Endothelial cell of umbilical vein (primary cell): ENCODE measurements around the gene FOXK1. TPM values are rescaled to one million over a fixed set of nuclear protein-coding genes. Genes with fewer than 3 reads are reported as not detected.

ENCODE experiments used
- BruUV-seq: library from RNA; stranded (reverse); fragments of 400-500 nt; replicated peaks from 2 replicates; lab custom pipeline; 2021; lab: Mats Ljungman, UMichigan
- CTCF ChIA-PET: fragments of 300-600, 350-600 bp; sonication (Branson Sonifier 250); formaldehyde crosslinking; loops from one replicate; lab custom pipeline; 2021; ENCODE audit warnings: antibody characterized with exemption, inconsistent platforms; lab: Charles Lee
- POLR2A ChIA-PET: fragments of 300-600, 350-600 bp; sonication (Branson Sonifier 250); formaldehyde crosslinking; loops from one replicate; lab custom pipeline; 2021; ENCODE audit warnings: antibody characterized with exemption, inconsistent platforms; lab: Charles Lee
- DNase-seq: peaks from one replicate; pipeline ENCODE4 v3.0.0-alpha.2; 2011; ENCODE audit warnings: low read depth, low spot score
- FAIRE-seq: peaks from 2 replicates; lab custom pipeline; 2011; peaks lifted over from hg19 to GRCh38; lab: Jason Lieb, UNC
- H2AFZ ChIP-seq: 2 replicates; pipeline ENCODE4 v1.6.0; 2012; ENCODE audit warnings: low read depth, low read length, control low read depth, inconsistent platforms
- H3K27ac ChIP-seq: 2 replicates; pipeline ENCODE4 v1.5.1; 2011; ENCODE audit warnings: low read depth, mild to moderate bottlenecking, control low read depth, low read length, moderate library complexity; ENCODE audit not compliant: insufficient read depth
- H3K27me3 ChIP-seq, 2 experiments: 2 replicates each; pipeline versions ENCODE4 v1.6.0 to v1.6.1; 2011; ENCODE audit warnings: low read length in 2 of 2, mixed read lengths in 1 of 2; ENCODE audit not compliant: control insufficient read depth in 2 of 2, insufficient read depth in 2 of 2
- H3K36me3 ChIP-seq, 2 experiments: 2 replicates in 1 of 2; 3 replicates in 1 of 2; pipeline ENCODE4 v1.5.1; 2011; ENCODE audit warnings: low read length in 2 of 2, mild to moderate bottlenecking in 1 of 2, moderate library complexity in 1 of 2; ENCODE audit not compliant: control insufficient read depth in 2 of 2, insufficient read depth in 2 of 2; ENCODE audit errors: extremely low read depth in 1 of 2
- H3K4me1 ChIP-seq: 3 replicates; pipeline ENCODE4 v1.5.1; 2011; ENCODE audit warnings: mild to moderate bottlenecking, low read length; ENCODE audit not compliant: control insufficient read depth, insufficient read depth; ENCODE audit errors: extremely low read depth
- H3K4me2 ChIP-seq: 2 replicates; pipeline ENCODE4 v1.6.1; 2011; ENCODE audit warnings: low read length, control low read depth, mixed read lengths; ENCODE audit not compliant: insufficient read depth
- H3K4me3 ChIP-seq, 3 experiments: fragments of 200-600 bp in 1 of 3; sonication (generic), shearing (Covaris generic) in 1 of 3; replicated peaks in 1 of 3; 2 replicates each; pipeline ENCODE4 v1.5.1; 2011 to 2016; ENCODE audit warnings: control low read depth in 3 of 3, low read length in 3 of 3, mild to moderate bottlenecking in 2 of 3, inconsistent platforms in 1 of 3, low read depth in 1 of 3, moderate library complexity in 1 of 3; ENCODE audit not compliant: insufficient read depth in 1 of 3
- H3K79me2 ChIP-seq: 2 replicates; pipeline ENCODE4 v1.6.0; 2012; ENCODE audit warnings: low read length, inconsistent platforms; ENCODE audit not compliant: control insufficient read depth, insufficient read depth
- H3K9ac ChIP-seq: replicated peaks from 2 replicates; pipeline ENCODE3; 2011; ENCODE audit warnings: low read length, control low read depth; ENCODE audit not compliant: insufficient read depth; ENCODE audit errors: extremely low read depth
- H3K9me1 ChIP-seq: replicated peaks from 3 replicates; pipeline ENCODE4 v1.6.0; 2011; ENCODE audit warnings: mild to moderate bottlenecking, low read length; ENCODE audit not compliant: control insufficient read depth, insufficient read depth; ENCODE audit errors: extremely low read depth
- H3K9me3 ChIP-seq: replicated peaks from 2 replicates; pipeline ENCODE4 v1.5.1; 2012; ENCODE audit warnings: low read length, inconsistent platforms; ENCODE audit not compliant: control insufficient read depth, insufficient read depth
- H4K20me1 ChIP-seq: replicated peaks from 2 replicates; pipeline ENCODE3; 2011; ENCODE audit warnings: mild to moderate bottlenecking, low read length; ENCODE audit not compliant: control insufficient read depth, insufficient read depth; ENCODE audit errors: extremely low read depth
- EZH2 ChIP-seq: IDR thresholded peaks from 2 replicates; pipeline ENCODE4 v1.6.1; 2012; ENCODE audit warnings: borderline replicate concordance, low read depth, mild to moderate bottlenecking, moderate library complexity, low read length, inconsistent platforms; ENCODE audit not compliant: severe bottlenecking
- FOS ChIP-seq: IDR thresholded peaks from 2 replicates; pipeline ENCODE4 v1.6.1; 2011; ENCODE audit warnings: mild to moderate bottlenecking, low read length, moderate library complexity, borderline replicate concordance; ENCODE audit not compliant: insufficient read depth
- GATA2 ChIP-seq: IDR thresholded peaks from 2 replicates; pipeline ENCODE4 v1.7.0; 2011; ENCODE audit warnings: low read depth, mild to moderate bottlenecking, moderate library complexity, mixed read lengths, low read length; ENCODE audit not compliant: insufficient read length, insufficient read depth
- JUN ChIP-seq: IDR thresholded peaks from 2 replicates; pipeline ENCODE4 v1.6.1; 2011; ENCODE audit warnings: borderline replicate concordance, low read depth; ENCODE audit not compliant: insufficient read length, insufficient read depth
- MYC ChIP-seq: IDR thresholded peaks from one replicate; pipeline ENCODE4 v1.6.1; 2011; ENCODE audit warnings: mild to moderate bottlenecking, low read depth, low read length
- POLR2A ChIP-seq: IDR thresholded peaks from 2 replicates; pipeline ENCODE4 v1.6.1; 2012; ENCODE audit warnings: low read depth, mild to moderate bottlenecking, control low read depth, low read length
- POLR2AphosphoS5 ChIP-seq: IDR thresholded peaks from 2 replicates; pipeline ENCODE4 v1.6.1; 2012; ENCODE audit warnings: low read depth, mild to moderate bottlenecking, control low read depth, low read length, moderate library complexity; ENCODE audit not compliant: insufficient read depth
- dilution Hi-C: fragments of 300-500 bp; cut with MboI; formaldehyde crosslinking; loops from one replicate; pipeline ENCODE4 v1.15.0; 2019; ENCODE audit warnings: low sequenced_read_pairs; ENCODE audit not compliant: extremely low pct_ligation_motif_present
- intact Hi-C: fragments of 100-400 bp; cut with micrococcal nuclease; formaldehyde crosslinking; loops from one replicate; pipeline ENCODE4 v1.10.0; 2022
- polyA plus RNA-seq, 4 experiments: library from polyadenylated mRNA; depleted of rRNA in 3 of 4; stranded (reverse) in 3 of 4; unstranded in 1 of 4; fragments of >200 nt; gene quantifications; 2 replicates each; pipeline versions ENCODE4 v1.2.1 to v1.2.3, GENCODE V29; 2011 to 2012; ENCODE audit warnings: missing spikeins in 1 of 4
- total RNA-seq: library from RNA; stranded (reverse); gene quantifications from 2 replicates; pipeline ENCODE4 v1.2.3, GENCODE V29; 2021
- TF ChIP-seq, protein P1 (sequence below): IDR thresholded peaks from 2 replicates; pipeline ENCODE4 v1.6.1; 2011; ENCODE audit not compliant: insufficient read depth, insufficient read length
- TF ChIP-seq, protein P2 (sequence below), 2 donors: IDR thresholded peaks; 1 replicate in 1 of 2; 2 replicates in 1 of 2; pipeline ENCODE4 v1.5.1; 2011; ENCODE audit warnings: low read length in 2 of 2, mild to moderate bottlenecking in 2 of 2, moderate library complexity in 2 of 2, control low read depth in 1 of 2, inconsistent platforms in 1 of 2, low read depth in 1 of 2; ENCODE audit not compliant: insufficient read depth in 1 of 2; ENCODE audit errors: extremely low read depth in 1 of 2

The FOXK1 gene
- total and polyA plus RNA-seq, 2 donors (not counting 3 experiments of a cell fraction or from before 2014, with no cell fraction given): 8.0 to 52.1 TPM

DNA sequence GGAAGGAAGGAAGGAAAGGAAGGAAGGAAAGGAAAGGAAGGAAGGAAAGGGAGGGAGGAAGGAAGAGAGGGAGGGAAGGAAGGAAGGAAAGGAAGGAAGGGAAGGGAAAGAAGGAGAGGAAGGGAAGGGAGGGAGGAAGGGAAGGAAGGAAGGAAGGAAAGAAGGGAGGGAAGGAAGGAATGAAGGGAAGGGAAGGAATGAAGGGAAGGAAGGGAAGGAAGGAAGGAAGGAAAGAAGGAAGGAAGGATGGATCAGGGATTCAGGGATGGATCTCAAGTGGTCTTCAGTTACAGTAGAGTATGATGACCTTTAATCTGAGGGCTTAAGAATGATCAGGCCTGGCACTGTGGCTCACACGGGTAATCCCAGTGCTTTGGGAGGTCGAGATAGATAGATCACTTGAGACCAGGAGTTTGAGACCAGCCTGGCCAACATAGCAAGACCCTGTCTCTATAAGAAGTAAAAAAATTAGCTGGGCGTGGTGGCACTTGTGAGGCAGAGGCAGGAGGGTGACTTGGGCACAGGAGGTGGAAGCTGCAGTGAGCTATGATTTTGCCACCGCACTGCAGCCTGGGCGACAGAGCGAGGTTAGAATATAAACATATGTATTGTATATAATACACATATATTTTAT, 760 bp upstream of the FOXK1 start:
- TSS peak; percentile 17 for BruUV-seq
- H3K27ac ChIP-seq: no peak overlapping the region

More for the DNA sequence above, 760 bp upstream of the FOXK1 start:
- CTCF ChIA-PET: interaction anchor here (2.3 to 2.9 kb wide), 2 partner anchors 39 to 65 kb away, joined by 9 to 19 read pairs; no protein-coding TSS in a partner anchor
- TF ChIP-seq POLR2AphosphoS5 (no peak), EZH2 (no peak), GATA2 (no peak), FOS (no peak), JUN (no peak), POLR2A (no peak), MYC (no peak)
- TF ChIP-seq, protein P1, sequence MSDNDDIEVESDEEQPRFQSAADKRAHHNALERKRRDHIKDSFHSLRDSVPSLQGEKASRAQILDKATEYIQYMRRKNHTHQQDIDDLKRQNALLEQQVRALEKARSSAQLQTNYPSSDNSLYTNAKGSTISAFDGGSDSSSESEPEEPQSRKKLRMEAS: no peak
- TF ChIP-seq, protein P2, sequence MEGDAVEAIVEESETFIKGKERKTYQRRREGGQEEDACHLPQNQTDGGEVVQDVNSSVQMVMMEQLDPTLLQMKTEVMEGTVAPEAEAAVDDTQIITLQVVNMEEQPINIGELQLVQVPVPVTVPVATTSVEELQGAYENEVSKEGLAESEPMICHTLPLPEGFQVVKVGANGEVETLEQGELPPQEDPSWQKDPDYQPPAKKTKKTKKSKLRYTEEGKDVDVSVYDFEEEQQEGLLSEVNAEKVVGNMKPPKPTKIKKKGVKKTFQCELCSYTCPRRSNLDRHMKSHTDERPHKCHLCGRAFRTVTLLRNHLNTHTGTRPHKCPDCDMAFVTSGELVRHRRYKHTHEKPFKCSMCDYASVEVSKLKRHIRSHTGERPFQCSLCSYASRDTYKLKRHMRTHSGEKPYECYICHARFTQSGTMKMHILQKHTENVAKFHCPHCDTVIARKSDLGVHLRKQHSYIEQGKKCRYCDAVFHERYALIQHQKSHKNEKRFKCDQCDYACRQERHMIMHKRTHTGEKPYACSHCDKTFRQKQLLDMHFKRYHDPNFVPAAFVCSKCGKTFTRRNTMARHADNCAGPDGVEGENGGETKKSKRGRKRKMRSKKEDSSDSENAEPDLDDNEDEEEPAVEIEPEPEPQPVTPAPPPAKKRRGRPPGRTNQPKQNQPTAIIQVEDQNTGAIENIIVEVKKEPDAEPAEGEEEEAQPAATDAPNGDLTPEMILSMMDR (IDR thresholded peaks at IDR 0.05; ENCODE audit: extremely low read depth in 1 of 2, insufficient read depth in 1 of 2, low read depth in 1 of 2, low read length in 2 of 2): no peak
- dilution Hi-C loops (no loop called here), intact Hi-C loops (no loop called here)
- POLR2A ChIA-PET: interaction anchor here (0.9 to 1.7 kb wide), 2 partner anchors 40 to 95 kb away, joined by 4 to 7 read pairs; no protein-coding TSS in a partner anchor
- Histone ChIP-seq H3K4me3 (peak overlapping the region in 1 of 3 experiments; percentile 39), H3K36me3 (peaks cover 0 to 1% of the 10 kb centered on the region in 2 experiments), H3K4me1 (peaks cover 19% of the 10 kb centered on the region), H3K79me2 (peaks cover 37% of the 10 kb centered on the region), H3K9me3 (no peaks in the 10 kb centered on the region), H3K4me2 (no peak overlapping the region), H3K9ac (no peak overlapping the region), H2AFZ (peak overlapping the region; percentile 82), H3K9me1 (no peaks in the 10 kb centered on the region), H4K20me1 (no peaks in the 10 kb centered on the region), H3K27me3 (no peaks in the 10 kb centered on the region)
- no peak for DNase-seq
- peak; percentile 8 for FAIRE-seq
